CD4-positive, CD25-positive, alpha-beta regulatory T cell (primary cell): ENCODE measurements around the gene TCAP. TPM values are rescaled to one million over a fixed set of nuclear protein-coding genes. Genes with fewer than 3 reads are reported as not detected.

Experiments
- ATAC-seq, 2 donors: fragments of 150-1000 bp; cut with Tn5 transposase; one replicate each; pipeline ENCODE4 v1.10.0; 2021; ENCODE audit warnings: low read depth in 2 of 2, moderate number of reproducible peaks in 2 of 2, moderate library complexity in 1 of 2
- DNase-seq, 3 donors: peaks; one replicate each; pipeline versions ENCODE4 v3.0.0 to v3.0.0-alpha.2; 2012 to 2022; ENCODE audit warnings: mixed read lengths in 1 of 3
- H3K27ac ChIP-seq: one replicate; pipeline ENCODE4 v1.7.0; 2013; ENCODE audit warnings: mild to moderate bottlenecking, low read length; ENCODE audit not compliant: insufficient read depth, poor library complexity, severe bottlenecking
- H3K27me3 ChIP-seq: one replicate; pipeline ENCODE4 v1.7.0; 2013; ENCODE audit warnings: low read length; ENCODE audit not compliant: control insufficient read depth, insufficient read depth
- H3K36me3 ChIP-seq: one replicate; pipeline ENCODE4 v1.7.0; 2013; ENCODE audit warnings: mild to moderate bottlenecking, low read length, moderate library complexity; ENCODE audit not compliant: control insufficient read depth, insufficient read depth
- H3K4me1 ChIP-seq: 2 replicates; pipeline ENCODE4 v1.7.0; 2013; ENCODE audit warnings: mild to moderate bottlenecking, low read length; ENCODE audit not compliant: insufficient read depth, control insufficient read depth, poor library complexity, severe bottlenecking
- H3K4me3 ChIP-seq: one replicate; pipeline ENCODE4 v1.7.0; 2013; ENCODE audit warnings: low read depth, mild to moderate bottlenecking, low read length, moderate library complexity
- H3K9me3 ChIP-seq, 2 experiments: 1 replicate in 1 of 2; 2 replicates in 1 of 2; pipeline ENCODE4 v1.7.0; 2013; ENCODE audit warnings: low read length in 2 of 2, mild to moderate bottlenecking in 1 of 2, moderate library complexity in 1 of 2; ENCODE audit not compliant: control insufficient read depth in 2 of 2
- H3K27ac Mint-ChIP-seq, 3 donors: one replicate each; pipeline ENCODE4 v1.8.0; 2020 to 2022; ENCODE audit warnings: mild to moderate bottlenecking in 3 of 3, mixed read lengths in 3 of 3, moderate library complexity in 2 of 3
- H3K27me3 Mint-ChIP-seq: one replicate; pipeline ENCODE4 v1.8.0; 2022; ENCODE audit warnings: mild to moderate bottlenecking, mixed read lengths
- H3K36me3 Mint-ChIP-seq: one replicate; pipeline ENCODE4 v1.8.0; 2020; ENCODE audit warnings: mixed read lengths
- H3K4me1 Mint-ChIP-seq, 4 donors: one replicate each; pipeline ENCODE4 v1.8.0; 2020 to 2022; ENCODE audit warnings: mixed read lengths in 4 of 4, mild to moderate bottlenecking in 1 of 4
- H3K4me3 Mint-ChIP-seq, 4 donors: one replicate each; pipeline ENCODE4 v1.8.0; 2020 to 2022; ENCODE audit warnings: mild to moderate bottlenecking in 4 of 4, mixed read lengths in 4 of 4, moderate library complexity in 3 of 4
- H3K9me3 Mint-ChIP-seq, 7 donors: one replicate each; pipeline ENCODE4 v1.8.0; 2020 to 2022; ENCODE audit warnings: mixed read lengths in 7 of 7, mild to moderate bottlenecking in 3 of 7, moderate library complexity in 2 of 7
- polyA plus RNA-seq, 4 donors: library from polyadenylated mRNA; unstranded; fragments of 300-500 nt; fragmentation: Illumina TruSeq; gene quantifications; one replicate each; pipeline ENCODE4 v1.2.3, GENCODE V29; 2021
- total RNA-seq: library from RNA; stranded (reverse); gene quantifications from one replicate; pipeline ENCODE4 v1.2.3, GENCODE V29; 2022

TCAP gene, protein sequence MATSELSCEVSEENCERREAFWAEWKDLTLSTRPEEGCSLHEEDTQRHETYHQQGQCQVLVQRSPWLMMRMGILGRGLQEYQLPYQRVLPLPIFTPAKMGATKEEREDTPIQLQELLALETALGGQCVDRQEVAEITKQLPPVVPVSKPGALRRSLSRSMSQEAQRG
- 3.4 TPM for total RNA-seq
- polyA plus RNA-seq: under 1 TPM in 1 of 4 donors, not detected in 3; 0.07 TPM

DNA sequence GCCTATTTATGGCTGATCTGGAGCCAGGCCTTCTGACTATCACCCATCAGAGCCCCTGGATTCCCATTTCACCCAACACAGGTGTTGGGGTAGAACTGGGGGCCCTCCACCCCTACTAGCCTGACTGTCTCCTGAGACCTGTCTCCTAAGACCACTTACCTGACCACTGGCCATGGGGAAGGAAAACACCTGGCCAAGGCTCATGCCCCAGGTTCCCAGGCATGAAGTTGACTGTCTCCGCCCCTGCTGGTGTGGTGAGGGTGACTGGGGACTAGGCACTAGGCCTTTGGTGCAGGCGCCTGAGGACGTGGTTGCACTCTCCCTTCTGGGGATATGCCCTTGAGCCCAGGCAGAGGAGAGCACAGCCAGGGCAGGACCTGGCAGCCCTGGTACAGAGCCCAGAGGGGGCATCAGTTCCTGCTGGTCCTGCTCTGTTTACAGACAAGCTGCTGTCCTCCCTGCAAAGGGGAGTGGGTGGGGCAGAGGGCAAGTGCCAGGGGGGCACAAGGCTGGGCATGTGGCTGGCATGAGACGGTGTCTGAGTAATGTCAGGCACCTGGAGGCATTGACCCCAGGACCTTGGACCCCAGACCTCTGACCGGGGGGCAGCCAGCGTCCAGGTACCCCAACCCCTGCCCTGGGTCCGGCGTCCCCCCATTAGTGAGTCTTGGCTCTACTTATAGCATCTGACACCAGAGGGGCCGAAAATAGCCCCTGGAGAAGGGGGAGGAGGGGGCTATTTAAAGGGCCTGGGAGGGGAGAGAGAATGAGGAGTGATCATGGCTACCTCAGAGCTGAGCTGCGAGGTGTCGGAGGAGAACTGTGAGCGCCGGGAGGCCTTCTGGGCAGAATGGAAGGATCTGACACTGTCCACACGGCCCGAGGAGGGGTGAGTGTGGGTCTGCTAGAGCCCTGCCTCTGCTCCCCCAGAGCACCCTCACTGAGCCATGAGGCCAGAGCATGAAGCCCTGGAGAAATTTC is at the start of gene TCAP:
TCAP (plus strand) TSS at position 769 of the 981 bp plus-strand sequence; CDS start at position 780, 11 bp downstream.
- peaks cover 8% of the 10 kb centered on the region for H3K36me3 Mint-ChIP-seq
- H3K4me1 ChIP-seq: peaks cover 20% of the 10 kb centered on the region
- peaks cover 35% of the 10 kb centered on the region for H3K27me3 Mint-ChIP-seq
- DNase-seq: no peak
- H3K9me3 Mint-ChIP-seq: no peaks in the 10 kb centered on the region
- no peak for ATAC-seq
- no peak within 1 kb of the TSS for H3K4me3 ChIP-seq
- peaks cover 7% of the 10 kb centered on the region for H3K27me3 ChIP-seq
- H3K36me3 ChIP-seq: peaks cover 23% of the 10 kb centered on the region
- peak within 1 kb of the TSS; percentile 38 to 60 (median 55) for H3K27ac Mint-ChIP-seq
- peaks cover 0 to 25% (median 8%) of the 10 kb centered on the region in 4 donors for H3K4me1 Mint-ChIP-seq
- H3K4me3 Mint-ChIP-seq: peak within 1 kb of the TSS in 3 of 4 donors; percentile 34 to 67 (median 38)
- H3K27ac ChIP-seq: no peak within 1 kb of the TSS
- no peaks in the 10 kb centered on the region for H3K9me3 ChIP-seq

DNA sequence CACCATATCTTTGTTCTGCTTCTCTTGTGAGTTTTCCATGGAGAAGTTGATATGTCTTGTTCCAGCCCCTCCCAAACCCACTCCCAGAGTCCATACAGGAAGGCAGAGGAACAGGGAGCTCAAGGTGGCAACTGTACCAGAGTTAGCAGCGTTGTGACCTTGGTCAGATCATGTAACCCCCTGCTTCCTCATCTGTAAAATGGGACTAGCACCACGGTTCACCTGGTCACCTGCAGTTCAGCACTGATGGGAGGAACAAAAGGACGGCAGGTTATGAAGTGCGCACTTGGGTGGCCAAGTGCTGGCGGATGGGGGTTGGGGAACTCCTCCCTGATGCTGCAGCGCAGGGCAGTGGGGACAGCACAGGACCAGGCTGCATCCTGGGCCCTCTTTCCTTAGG is 49.7 kb upstream of the TCAP start:
- no peaks in the 10 kb centered on the region for H3K9me3 Mint-ChIP-seq
- H3K27ac ChIP-seq: no peak overlapping the region
- no peak overlapping the region for H3K4me3 Mint-ChIP-seq
- H3K9me3 ChIP-seq: no peaks in the 10 kb centered on the region
- no peak for DNase-seq
- H3K36me3 Mint-ChIP-seq: no peaks in the 10 kb centered on the region
- H3K27me3 ChIP-seq: no peaks in the 10 kb centered on the region
- no peak for ATAC-seq
- peaks cover 57% of the 10 kb centered on the region for H3K27me3 Mint-ChIP-seq
- no peak overlapping the region for H3K27ac Mint-ChIP-seq
- peaks cover 0 to 9% (median 2%) of the 10 kb centered on the region in 4 donors for H3K4me1 Mint-ChIP-seq
- H3K36me3 ChIP-seq: no peaks in the 10 kb centered on the region
- no peak overlapping the region for H3K4me3 ChIP-seq
- peaks cover 13% of the 10 kb centered on the region for H3K4me1 ChIP-seq

DNA sequence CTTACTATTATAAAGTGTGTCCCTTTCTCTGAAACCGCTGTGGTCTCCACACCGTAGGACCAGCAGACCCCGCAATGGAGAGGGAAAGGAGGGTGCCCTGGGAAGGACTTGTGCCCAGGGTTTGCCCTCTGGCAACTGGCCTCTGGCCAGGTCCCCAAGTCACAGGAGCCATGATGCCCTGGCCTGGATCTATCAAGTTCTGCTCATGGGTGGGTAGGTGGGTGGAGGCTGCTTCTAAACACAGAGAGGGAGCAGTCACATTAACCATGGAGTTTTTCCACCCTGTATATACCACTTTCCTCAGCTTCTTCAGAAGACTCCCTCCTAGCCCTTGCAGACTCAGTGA is 48.1 kb upstream of the TCAP start:
- Mint-ChIP-seq H3K9me3 (no peaks in the 10 kb centered on the region), H3K4me3 (peak overlapping the region; percentile 52 to 76 (median 58)), H3K27me3 (peaks cover 53% of the 10 kb centered on the region), H3K27ac (no peak overlapping the region), H3K36me3 (no peaks in the 10 kb centered on the region), H3K4me1 (peaks cover 2 to 13% (median 6%) of the 10 kb centered on the region in 4 donors)
- Histone ChIP-seq H3K4me3 (no peak overlapping the region), H3K4me1 (peaks cover 18% of the 10 kb centered on the region), H3K9me3 (no peaks in the 10 kb centered on the region), H3K27ac (no peak overlapping the region), H3K36me3 (no peaks in the 10 kb centered on the region), H3K27me3 (no peaks in the 10 kb centered on the region)
- no peak for DNase-seq
- ATAC-seq: no peak

DNA sequence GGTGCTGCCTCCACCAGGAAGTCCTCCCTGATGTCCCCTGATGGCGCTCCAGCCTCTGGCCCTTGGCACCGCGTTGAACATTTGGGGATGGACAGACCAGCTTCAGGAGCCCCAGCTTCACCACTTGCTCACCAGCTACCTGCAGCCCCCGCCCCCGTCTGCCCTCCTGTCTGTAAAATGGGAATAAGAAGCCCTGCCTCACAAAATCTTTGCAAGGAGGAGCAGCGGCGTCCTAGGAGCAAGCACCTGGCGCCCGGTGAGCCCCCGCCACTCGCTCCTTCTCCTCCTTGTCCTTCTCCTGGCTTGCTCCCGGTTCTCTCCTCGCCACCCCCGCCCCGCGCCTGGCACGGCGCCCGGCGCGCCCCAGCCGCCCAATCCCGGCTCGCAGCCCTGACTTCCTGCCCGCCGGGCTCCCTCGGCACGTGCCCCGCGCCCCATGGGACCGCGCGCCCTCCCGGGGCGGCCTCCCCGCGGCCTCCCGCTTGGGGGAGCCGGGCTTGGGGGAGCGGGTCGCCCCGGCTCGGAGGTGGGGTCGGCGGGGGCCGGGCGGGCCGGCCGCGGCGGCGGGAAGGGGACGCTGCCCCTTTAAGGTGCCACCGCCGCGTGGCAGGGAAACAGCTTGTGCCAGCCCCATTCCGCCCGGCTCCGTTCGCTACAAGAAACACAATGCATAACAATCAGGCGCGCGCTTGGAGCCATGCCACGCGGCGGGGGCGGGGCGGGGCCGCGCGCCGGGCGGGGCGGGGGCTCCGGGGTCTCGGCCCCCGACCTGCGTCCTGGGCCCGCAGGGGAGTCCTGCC is 47.5 kb upstream of the TCAP start:
- no peaks in the 10 kb centered on the region for H3K36me3 Mint-ChIP-seq
- H3K9me3 ChIP-seq: no peaks in the 10 kb centered on the region
- ATAC-seq (peak; percentile 29 to 43), DNase-seq (peak; percentile 28 to 67 (median 49))
- H3K9me3 Mint-ChIP-seq: no peaks in the 10 kb centered on the region
- H3K4me1 ChIP-seq: peaks cover 22% of the 10 kb centered on the region
- no peaks in the 10 kb centered on the region for H3K27me3 ChIP-seq
- H3K27me3 Mint-ChIP-seq: peaks cover 58% of the 10 kb centered on the region
- H3K27ac ChIP-seq: no peak overlapping the region
- no peaks in the 10 kb centered on the region for H3K36me3 ChIP-seq
- H3K4me3 ChIP-seq: no peak overlapping the region
- peak overlapping the region; percentile 76 to 91 (median 84) for H3K4me3 Mint-ChIP-seq
- no peak overlapping the region for H3K27ac Mint-ChIP-seq
- peaks cover 5 to 19% (median 12%) of the 10 kb centered on the region in 4 donors for H3K4me1 Mint-ChIP-seq

DNA sequence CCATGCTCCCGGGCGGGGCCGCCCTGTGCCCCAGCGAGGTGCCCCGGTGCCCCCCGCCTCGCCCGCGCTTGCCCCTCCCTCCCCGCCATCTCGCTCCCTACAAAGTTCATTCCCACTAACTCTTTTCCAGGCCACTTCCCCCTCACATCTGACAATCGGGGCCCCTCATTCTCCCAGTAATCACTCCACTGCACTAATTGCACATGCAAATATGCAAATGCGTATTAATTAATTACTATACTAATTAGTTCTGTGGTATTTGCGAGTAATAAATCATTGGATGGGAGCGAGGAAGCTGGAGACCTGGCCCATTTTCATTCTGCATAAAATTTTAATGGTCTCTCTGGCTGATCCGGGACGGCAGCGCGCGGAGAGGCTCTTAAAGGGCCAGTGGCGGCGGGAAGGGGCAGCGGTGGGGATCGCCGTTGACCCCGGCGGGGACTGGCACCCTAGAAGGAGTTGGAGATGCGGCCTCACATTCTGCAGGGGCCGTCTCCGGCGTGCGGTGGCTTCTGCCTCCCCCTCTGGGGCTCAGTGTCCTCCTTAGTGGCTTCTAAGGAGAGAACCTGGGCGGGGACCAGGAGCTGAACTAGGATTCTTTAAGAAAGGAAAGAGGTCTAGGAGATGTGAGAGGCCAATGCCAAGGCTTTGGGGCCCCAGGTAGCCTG is 46.8 kb upstream of the TCAP start:
- Mint-ChIP-seq H3K27ac (peak overlapping the region in 2 of 3 donors; percentile 26 to 59), H3K4me1 (peaks cover 6 to 24% (median 16%) of the 10 kb centered on the region in 4 donors), H3K9me3 (no peaks in the 10 kb centered on the region), H3K27me3 (peaks cover 56% of the 10 kb centered on the region), H3K36me3 (no peaks in the 10 kb centered on the region), H3K4me3 (peak overlapping the region; percentile 76 to 91 (median 84))
- Histone ChIP-seq H3K4me3 (peak overlapping the region; percentile 72), H3K36me3 (no peaks in the 10 kb centered on the region), H3K27me3 (no peaks in the 10 kb centered on the region), H3K4me1 (peaks cover 26% of the 10 kb centered on the region), H3K9me3 (no peaks in the 10 kb centered on the region), H3K27ac (no peak overlapping the region)
- DNase-seq: no peak
- ATAC-seq: no peak

DNA sequence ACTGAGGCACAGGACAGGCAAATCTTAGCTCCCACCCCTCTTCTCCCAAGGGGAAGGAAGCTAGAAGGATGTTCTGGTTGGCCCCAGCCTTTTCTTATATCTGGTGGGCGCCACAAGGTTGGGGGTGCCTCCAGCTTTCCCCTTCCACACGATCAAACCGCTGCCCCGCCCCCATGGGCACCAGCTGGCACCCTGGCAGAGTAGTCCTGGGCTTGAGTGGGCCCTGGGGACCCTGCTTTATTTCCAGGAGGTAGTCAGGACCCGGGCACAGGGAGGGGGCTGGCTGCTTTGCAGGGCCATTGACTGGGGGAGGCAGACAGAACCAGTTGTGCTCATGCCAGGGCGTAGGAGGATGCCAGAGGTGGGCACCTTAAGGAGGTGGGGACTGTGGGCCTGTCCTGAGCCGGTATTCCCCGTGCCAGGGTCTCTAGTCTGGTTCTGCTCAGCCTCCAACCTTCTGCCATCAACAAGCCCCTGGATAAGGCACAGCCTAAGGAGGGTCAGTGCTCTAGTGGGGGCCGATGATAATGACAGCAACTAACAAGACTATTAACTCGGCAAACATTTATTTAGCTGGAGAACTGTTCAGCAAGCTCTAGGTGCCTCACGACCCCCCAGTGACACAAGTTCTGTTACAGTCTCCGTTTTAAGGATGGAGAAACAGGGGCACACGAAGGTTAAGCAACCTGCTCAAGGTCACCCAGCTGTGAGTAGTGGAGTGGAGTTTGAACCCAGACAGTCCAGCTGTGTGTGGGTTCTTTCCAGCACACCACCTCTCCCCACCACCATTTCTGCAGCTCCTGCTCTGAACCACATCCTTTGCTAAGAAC is 46.0 kb upstream of the TCAP start:
- Histone ChIP-seq H3K4me1 (peaks cover 30% of the 10 kb centered on the region), H3K27me3 (no peaks in the 10 kb centered on the region), H3K9me3 (no peaks in the 10 kb centered on the region), H3K36me3 (no peaks in the 10 kb centered on the region), H3K4me3 (no peak overlapping the region), H3K27ac (no peak overlapping the region)
- peaks cover 8 to 26% (median 18%) of the 10 kb centered on the region in 4 donors for H3K4me1 Mint-ChIP-seq
- ATAC-seq: no peak
- H3K36me3 Mint-ChIP-seq: no peaks in the 10 kb centered on the region
- peaks cover 50% of the 10 kb centered on the region for H3K27me3 Mint-ChIP-seq
- no peak overlapping the region for H3K27ac Mint-ChIP-seq
- DNase-seq: no peak
- peak overlapping the region; percentile 41 to 79 (median 75) for H3K4me3 Mint-ChIP-seq
- no peaks in the 10 kb centered on the region for H3K9me3 Mint-ChIP-seq
